ENCODE measurements around the gene LUZP1. TPM values are rescaled to one million over a fixed set of nuclear protein-coding genes. Genes with fewer than 3 reads are reported as not detected.

The LUZP1 gene
- total and polyA plus RNA-seq, 10 of the 15 experiments (the other 5 are each of a cell fraction or from before 2014, with no cell fraction given): 11.3 to 28.2 (median 17.3) TPM

- no peak for TF ChIP-seq ZNF592 (IDR thresholded peaks at IDR 0.05)
- no peak for TF ChIP-seq MEF2A (IDR thresholded peaks at IDR 0.05; ENCODE audit: insufficient read depth, low read depth, low read length)
- TF ChIP-seq ZNF24 (IDR thresholded peaks at IDR 0.05): no peak
- TF ChIP-seq, protein P1, sequence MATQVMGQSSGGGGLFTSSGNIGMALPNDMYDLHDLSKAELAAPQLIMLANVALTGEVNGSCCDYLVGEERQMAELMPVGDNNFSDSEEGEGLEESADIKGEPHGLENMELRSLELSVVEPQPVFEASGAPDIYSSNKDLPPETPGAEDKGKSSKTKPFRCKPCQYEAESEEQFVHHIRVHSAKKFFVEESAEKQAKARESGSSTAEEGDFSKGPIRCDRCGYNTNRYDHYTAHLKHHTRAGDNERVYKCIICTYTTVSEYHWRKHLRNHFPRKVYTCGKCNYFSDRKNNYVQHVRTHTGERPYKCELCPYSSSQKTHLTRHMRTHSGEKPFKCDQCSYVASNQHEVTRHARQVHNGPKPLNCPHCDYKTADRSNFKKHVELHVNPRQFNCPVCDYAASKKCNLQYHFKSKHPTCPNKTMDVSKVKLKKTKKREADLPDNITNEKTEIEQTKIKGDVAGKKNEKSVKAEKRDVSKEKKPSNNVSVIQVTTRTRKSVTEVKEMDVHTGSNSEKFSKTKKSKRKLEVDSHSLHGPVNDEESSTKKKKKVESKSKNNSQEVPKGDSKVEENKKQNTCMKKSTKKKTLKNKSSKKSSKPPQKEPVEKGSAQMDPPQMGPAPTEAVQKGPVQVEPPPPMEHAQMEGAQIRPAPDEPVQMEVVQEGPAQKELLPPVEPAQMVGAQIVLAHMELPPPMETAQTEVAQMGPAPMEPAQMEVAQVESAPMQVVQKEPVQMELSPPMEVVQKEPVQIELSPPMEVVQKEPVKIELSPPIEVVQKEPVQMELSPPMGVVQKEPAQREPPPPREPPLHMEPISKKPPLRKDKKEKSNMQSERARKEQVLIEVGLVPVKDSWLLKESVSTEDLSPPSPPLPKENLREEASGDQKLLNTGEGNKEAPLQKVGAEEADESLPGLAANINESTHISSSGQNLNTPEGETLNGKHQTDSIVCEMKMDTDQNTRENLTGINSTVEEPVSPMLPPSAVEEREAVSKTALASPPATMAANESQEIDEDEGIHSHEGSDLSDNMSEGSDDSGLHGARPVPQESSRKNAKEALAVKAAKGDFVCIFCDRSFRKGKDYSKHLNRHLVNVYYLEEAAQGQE (IDR thresholded peaks at IDR 0.05; ENCODE audit: low read depth, low read length): peak; percentile 8; the same call in 1 of the 2 replicates
- TF ChIP-seq NFIC (IDR thresholded peaks at IDR 0.05; ENCODE audit: low read depth, low read length): no peak
- TF ChIP-seq ZSCAN29 (IDR thresholded peaks at IDR 0.05): no peak
- TF ChIP-seq SMAD5 (IDR thresholded peaks at IDR 0.05; ENCODE audit: low read depth): peak; percentile 50; the same call in 1 of the 2 replicates
- TF ChIP-seq MXI1 (IDR thresholded peaks at IDR 0.05; ENCODE audit: low read depth, low read length): no peak
- TF ChIP-seq SPI1 (IDR thresholded peaks at IDR 0.05; ENCODE audit: borderline replicate concordance, insufficient read depth, low read depth, low read length): no peak
- no peak for TF ChIP-seq SMAD1 (IDR thresholded peaks at IDR 0.05; ENCODE audit: low read depth, partially characterized antibody)
- TF ChIP-seq SP1 (IDR thresholded peaks at IDR 0.05; ENCODE audit: low read depth, low read length): peak; percentile 67
- TF ChIP-seq, protein P2, sequence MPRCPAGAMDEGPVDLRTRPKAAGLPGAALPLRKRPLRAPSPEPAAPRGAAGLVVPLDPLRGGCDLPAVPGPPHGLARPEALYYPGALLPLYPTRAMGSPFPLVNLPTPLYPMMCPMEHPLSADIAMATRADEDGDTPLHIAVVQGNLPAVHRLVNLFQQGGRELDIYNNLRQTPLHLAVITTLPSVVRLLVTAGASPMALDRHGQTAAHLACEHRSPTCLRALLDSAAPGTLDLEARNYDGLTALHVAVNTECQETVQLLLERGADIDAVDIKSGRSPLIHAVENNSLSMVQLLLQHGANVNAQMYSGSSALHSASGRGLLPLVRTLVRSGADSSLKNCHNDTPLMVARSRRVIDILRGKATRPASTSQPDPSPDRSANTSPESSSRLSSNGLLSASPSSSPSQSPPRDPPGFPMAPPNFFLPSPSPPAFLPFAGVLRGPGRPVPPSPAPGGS (IDR thresholded peaks at IDR 0.05; ENCODE audit: borderline replicate concordance, insufficient read depth, low read depth, low read length, poor library complexity, severe bottlenecking): no peak
- no peak for TF ChIP-seq CBX3 (IDR thresholded peaks at IDR 0.05; ENCODE audit: borderline replicate concordance, low read depth)
- TF ChIP-seq, protein P3, sequence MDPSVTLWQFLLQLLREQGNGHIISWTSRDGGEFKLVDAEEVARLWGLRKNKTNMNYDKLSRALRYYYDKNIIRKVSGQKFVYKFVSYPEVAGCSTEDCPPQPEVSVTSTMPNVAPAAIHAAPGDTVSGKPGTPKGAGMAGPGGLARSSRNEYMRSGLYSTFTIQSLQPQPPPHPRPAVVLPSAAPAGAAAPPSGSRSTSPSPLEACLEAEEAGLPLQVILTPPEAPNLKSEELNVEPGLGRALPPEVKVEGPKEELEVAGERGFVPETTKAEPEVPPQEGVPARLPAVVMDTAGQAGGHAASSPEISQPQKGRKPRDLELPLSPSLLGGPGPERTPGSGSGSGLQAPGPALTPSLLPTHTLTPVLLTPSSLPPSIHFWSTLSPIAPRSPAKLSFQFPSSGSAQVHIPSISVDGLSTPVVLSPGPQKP (IDR thresholded peaks at IDR 0.05; ENCODE audit: low read depth, low read length): no peak
- TF ChIP-seq RCOR1 (conservative IDR thresholded peaks at IDR 0.05; ENCODE audit: low read depth, low read length): no peak
- no peak for TF ChIP-seq JUND (IDR thresholded peaks at IDR 0.05; ENCODE audit: low read depth, low read length)
- TF ChIP-seq SUPT20H (IDR thresholded peaks at IDR 0.05; ENCODE audit: borderline replicate concordance, control insufficient read depth, low read depth, low read length): no peak
Observed at GRCh38 chr1:23168445-23169194, at the start of gene LUZP1 (continued).

Data from GM12878 (cell line).